HG02885 (cell line): ENCODE data around the gene MYOM3.
"Not testable (repeated sequence)": the region's sequence is repeated elsewhere in the genome, so short reads cannot be mapped to it uniquely, and the experiment has no call there.

ENCODE experiments used
- ATAC-seq: cut with Tn5 transposase; IDR thresholded peaks from one replicate; pipeline ENCODE4 v1.9.1; 2021; ENCODE audit warnings: mild to moderate bottlenecking; ENCODE audit not compliant: unreplicated experiment, poor library complexity

MYOM3 gene

DNA sequence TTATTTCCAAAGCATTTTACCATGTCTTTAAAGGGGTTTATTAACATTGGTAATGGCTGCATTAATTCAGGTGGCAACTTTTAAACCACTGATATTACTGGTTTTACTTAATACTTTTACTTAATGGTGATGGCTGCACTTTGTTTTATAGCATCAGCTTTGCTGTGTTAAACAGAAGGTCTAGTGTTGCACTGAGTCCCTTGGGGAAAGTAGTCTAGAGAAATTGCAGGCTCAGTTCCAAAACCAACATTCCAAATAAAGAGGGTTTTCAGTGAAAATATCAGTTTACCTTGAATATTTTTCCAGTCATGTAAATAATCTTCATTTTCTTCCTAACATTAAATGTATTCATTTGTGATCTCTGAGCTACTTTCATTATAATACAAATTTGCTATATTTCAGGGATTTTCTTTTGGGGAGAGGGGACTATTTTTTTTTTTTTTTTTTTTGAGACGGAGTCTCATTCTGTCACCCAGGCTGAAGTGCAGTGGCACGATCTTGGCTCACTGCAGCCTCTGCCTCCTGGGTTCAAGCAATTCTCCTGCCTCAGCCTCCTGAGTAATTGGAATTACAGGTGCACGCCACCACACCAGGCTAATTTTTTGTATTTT is 103.3 kb downstream of the MYOM3 start:
- not testable (repeated sequence) for ATAC-seq

DNA sequence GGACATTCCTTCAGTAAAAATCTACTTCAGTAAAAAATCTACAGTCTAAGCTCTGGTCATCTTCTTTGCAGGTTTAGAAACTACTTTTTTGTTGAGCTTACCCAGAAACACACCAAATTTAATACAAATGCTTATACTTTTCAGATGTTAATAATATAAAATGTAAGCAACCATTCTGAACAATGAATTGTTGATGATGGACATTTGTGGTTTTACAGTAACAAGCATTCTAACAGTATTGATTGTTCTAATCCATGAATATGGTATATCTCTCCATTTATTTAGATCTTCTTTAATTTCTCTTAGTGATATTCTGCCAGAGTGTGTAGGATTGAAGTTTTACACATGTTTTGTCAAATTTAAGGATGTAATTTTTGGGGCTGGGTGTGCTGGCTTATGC is 104.9 kb downstream of the MYOM3 start:
- no peak for ATAC-seq
